Measurements from ENCODE around the gene TMED7. TPM values are rescaled to one million over a fixed set of nuclear protein-coding genes. Genes with fewer than 3 reads are reported as not detected.

TMED7 gene
- polyA plus RNA-seq, 1 of the 3 experiments (the other 2 are of a cell fraction): 41.2 TPM

GRCh38 chr5:115634343-115635132 is 8.7 kb upstream of the TMED7 start:
- no peaks in the 10 kb centered on the region; a peak in 1 of 4 replicates for H3K4me1 ChIP-seq (ENCODE audit: control insufficient read depth in 1 of 2, insufficient read depth in 2 of 2, low read depth in 1 of 2, low read length in 1 of 2)
- H3K27ac ChIP-seq (ENCODE audit: low read depth in 2 of 2, low read length in 1 of 2): no peak overlapping the region
- H3K4me2 ChIP-seq: peak overlapping the region; percentile 56
- ChIA-PET POLR2A (interaction anchor here (0.9 kb wide), 1 partner anchor 201 kb away, joined by 3 read pairs; no protein-coding TSS in a partner anchor), CTCF (interaction anchor here (0.5 to 3.4 kb wide), 27 partner anchors 9 to 455 kb away, joined by 3 to 36 read pairs (median 4); partner anchors contain the start of genes AP3S1, ARL14EPL, ATG12 and CDO1)
- peak; percentile 78 for DNase-seq
- no peaks in the 10 kb centered on the region for H3K79me2 ChIP-seq (ENCODE audit: insufficient read depth)
- no peaks in the 10 kb centered on the region for H3K9me2 ChIP-seq
- no peaks in the 10 kb centered on the region for H3F3A ChIP-seq (replicated peaks; ENCODE audit: insufficient read depth)
- no peaks in the 10 kb centered on the region for H4K20me1 ChIP-seq (ENCODE audit: insufficient read depth)
- H3K4me3 ChIP-seq (ENCODE audit: low read depth in 2 of 2, low read length in 1 of 2): peak overlapping the region; percentile 7 to 45; a peak in 1 of 4 replicates
- no peaks in the 10 kb centered on the region for H3K27me3 ChIP-seq (ENCODE audit: insufficient read depth)
- H2AFZ ChIP-seq (ENCODE audit: low read depth): peak overlapping the region; percentile 92
- H3K36me3 ChIP-seq (replicated peaks in 1 of 2; ENCODE audit: control insufficient read depth in 1 of 2, insufficient read depth in 2 of 2, low read length in 1 of 2): no peaks in the 10 kb centered on the region
- TF ChIP-seq USF1 (IDR thresholded peaks at IDR 0.05; ENCODE audit: borderline replicate concordance, low read depth) (no peak), YY1 (IDR thresholded peaks at IDR 0.05; ENCODE audit: low read depth) (peak; percentile 21; the same call in 1 of the 2 replicates), RAD21 (IDR thresholded peaks at IDR 0.05; ENCODE audit: low read length) (peak; percentile 95), JUND (IDR thresholded peaks at IDR 0.05) (no peak), SMC3 (IDR thresholded peaks at IDR 0.05; ENCODE audit: low read depth, low read length) (peak; percentile 90), MAX (IDR thresholded peaks at IDR 0.05; ENCODE audit: low read depth) (peak; percentile 44; the same call in 1 of the 2 replicates), MEF2A (IDR thresholded peaks at IDR 0.05; ENCODE audit: borderline replicate concordance, low read depth) (no peak), GABPA (IDR thresholded peaks at IDR 0.05; ENCODE audit: low read depth) (peak; percentile 16; the same call in 1 of the 2 replicates), CHD2 (IDR thresholded peaks at IDR 0.05; ENCODE audit: low read length, partially characterized antibody) (peak; percentile 16), POLR2AphosphoS5 (IDR thresholded peaks at IDR 0.05; ENCODE audit: low read depth, low read length) (no peak), PBX3 (IDR thresholded peaks at IDR 0.05) (no peak), CTCF (IDR thresholded peaks at IDR 0.05) (peak; percentile 93), IRF3 (IDR thresholded peaks at IDR 0.05; ENCODE audit: low read depth, low read length) (no peak)
- H3K9me3 ChIP-seq: no peaks in the 10 kb centered on the region
- WGBS (ENCODE audit: low lambda C conversion rate): 46% methylated on average over 8 of the region's 8 CpGs
- peak overlapping the region; percentile 3; the same call in 1 of the 2 replicates for H3K9ac ChIP-seq
